Vagina (tissue), 2 donors: ENCODE data around the gene SNAPC5. TPM values are rescaled to one million over a fixed set of nuclear protein-coding genes. Genes with fewer than 3 reads are reported as not detected.

Source experiments
- DNase-seq, 2 donors: peaks; one replicate each; pipeline ENCODE4 v3.0.0-alpha.2; 2017; ENCODE audit errors: extremely low spot score in 2 of 2
- H3K27ac ChIP-seq: fragments of 200-600 bp; sonication (generic); one replicate; pipeline ENCODE4 v1.5.1; 2019
- H3K27me3 ChIP-seq: fragments of 200-600 bp; sonication (generic); one replicate; pipeline ENCODE4 v1.5.1; 2019
- H3K36me3 ChIP-seq, 2 donors: fragments of 200-600 bp; sonication (generic); one replicate each; pipeline ENCODE4 v1.5.1; 2017 to 2019
- H3K4me1 ChIP-seq: fragments of 200-600 bp; sonication (generic); one replicate; pipeline ENCODE4 v1.5.1; 2019
- H3K4me3 ChIP-seq, 2 donors: fragments of 200-600 bp; sonication (generic); 1 replicate in 1 of 2; 2 replicates in 1 of 2; pipeline ENCODE4 v1.5.1; 2016 to 2019
- H3K9me3 ChIP-seq: fragments of 200-600 bp; sonication (generic); one replicate; pipeline ENCODE4 v1.5.1; 2019
- POLR2A ChIP-seq, 2 donors: fragments of 450-650 bp; IDR thresholded peaks; one replicate each; pipeline ENCODE4 v1.6.1; 2017; ENCODE audit warnings: antibody characterized with exemption in 2 of 2, mild to moderate bottlenecking in 2 of 2, moderate library complexity in 2 of 2
- POLR2AphosphoS5 ChIP-seq, 2 donors: sonication (generic); formaldehyde crosslinking; IDR thresholded peaks; one replicate each; pipeline ENCODE4 v1.9.0; 2017; ENCODE audit warnings: antibody characterized with exemption in 2 of 2, mild to moderate bottlenecking in 2 of 2, low read depth in 1 of 2; ENCODE audit not compliant: insufficient read depth in 1 of 2
- intact Hi-C: fragments of 100-400 bp; cut with DNase I; formaldehyde crosslinking; loops from one replicate; pipeline ENCODE4 v1.15.1; 2023
- total RNA-seq: library from RNA; depleted of rRNA; stranded (reverse); fragments of >200 nt; gene quantifications from one replicate; pipeline ENCODE4 v1.2.3, GENCODE V29; 2016
- TF ChIP-seq, protein P1 (sequence below), 3 experiments: fragments of 450-650 bp in 2 of 3; fragments of 200-600 bp in 1 of 3; sonication (generic) in 1 of 3; IDR thresholded peaks; one replicate each; pipeline ENCODE4 v1.5.1; 2017 to 2019; ENCODE audit warnings: antibody characterized with exemption in 3 of 3, mild to moderate bottlenecking in 2 of 3, moderate library complexity in 2 of 3

SNAPC5 gene
- total RNA-seq, 1 donor from 2014 or later = 27.0 TPM

- Histone ChIP-seq H3K27ac (no peak overlapping the region), H3K27me3 (no peaks in the 10 kb centered on the region), H3K36me3 (peaks cover 0 to 59% of the 10 kb centered on the region in 2 donors), H3K4me3 (no peak overlapping the region), H3K4me1 (no peaks in the 10 kb centered on the region), H3K9me3 (no peaks in the 10 kb centered on the region)
- intact Hi-C loops = no loop called here
- DNase-seq = no peak
- TF ChIP-seq POLR2AphosphoS5 (IDR thresholded peaks at IDR 0.05; ENCODE audit: insufficient read depth in 1 of 2, low read depth in 1 of 2) = no peak
- no peak for TF ChIP-seq POLR2A (IDR thresholded peaks at IDR 0.05)
- TF ChIP-seq, protein P1, sequence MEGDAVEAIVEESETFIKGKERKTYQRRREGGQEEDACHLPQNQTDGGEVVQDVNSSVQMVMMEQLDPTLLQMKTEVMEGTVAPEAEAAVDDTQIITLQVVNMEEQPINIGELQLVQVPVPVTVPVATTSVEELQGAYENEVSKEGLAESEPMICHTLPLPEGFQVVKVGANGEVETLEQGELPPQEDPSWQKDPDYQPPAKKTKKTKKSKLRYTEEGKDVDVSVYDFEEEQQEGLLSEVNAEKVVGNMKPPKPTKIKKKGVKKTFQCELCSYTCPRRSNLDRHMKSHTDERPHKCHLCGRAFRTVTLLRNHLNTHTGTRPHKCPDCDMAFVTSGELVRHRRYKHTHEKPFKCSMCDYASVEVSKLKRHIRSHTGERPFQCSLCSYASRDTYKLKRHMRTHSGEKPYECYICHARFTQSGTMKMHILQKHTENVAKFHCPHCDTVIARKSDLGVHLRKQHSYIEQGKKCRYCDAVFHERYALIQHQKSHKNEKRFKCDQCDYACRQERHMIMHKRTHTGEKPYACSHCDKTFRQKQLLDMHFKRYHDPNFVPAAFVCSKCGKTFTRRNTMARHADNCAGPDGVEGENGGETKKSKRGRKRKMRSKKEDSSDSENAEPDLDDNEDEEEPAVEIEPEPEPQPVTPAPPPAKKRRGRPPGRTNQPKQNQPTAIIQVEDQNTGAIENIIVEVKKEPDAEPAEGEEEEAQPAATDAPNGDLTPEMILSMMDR (IDR thresholded peaks at IDR 0.05) = no peak
Observed at GRCh38 chr15:66489179-66489791, 8.3 kb downstream of the SNAPC5 start.

GRCh38 chr15:66488525-66488924 is 9.0 kb downstream of the SNAPC5 start:
- intact Hi-C loops = no loop called here
- H3K9me3 ChIP-seq = no peaks in the 10 kb centered on the region
- no peak overlapping the region for H3K4me3 ChIP-seq
- no peaks in the 10 kb centered on the region for H3K4me1 ChIP-seq
- peaks cover 0 to 56% of the 10 kb centered on the region in 2 donors for H3K36me3 ChIP-seq
- H3K27me3 ChIP-seq = no peaks in the 10 kb centered on the region
- no peak overlapping the region for H3K27ac ChIP-seq
- no peak for DNase-seq
- TF ChIP-seq, protein P1 (IDR thresholded peaks at IDR 0.05) = no peak
- TF ChIP-seq POLR2A (IDR thresholded peaks at IDR 0.05) (no peak), POLR2AphosphoS5 (IDR thresholded peaks at IDR 0.05; ENCODE audit: insufficient read depth in 1 of 2, low read depth in 1 of 2) (no peak)

GRCh38 chr15:66486887-66487286 is 10.7 kb downstream of the SNAPC5 start:
- H3K27ac ChIP-seq = no peak overlapping the region
- no peak for TF ChIP-seq POLR2A (IDR thresholded peaks at IDR 0.05)
- TF ChIP-seq POLR2AphosphoS5 (IDR thresholded peaks at IDR 0.05; ENCODE audit: insufficient read depth in 1 of 2, low read depth in 1 of 2) = no peak
- TF ChIP-seq, protein P1 (IDR thresholded peaks at IDR 0.05) = no peak
- peaks cover 0 to 48% of the 10 kb centered on the region in 2 donors for H3K36me3 ChIP-seq
- intact Hi-C loops = no loop called here
- H3K27me3 ChIP-seq = no peaks in the 10 kb centered on the region
- no peaks in the 10 kb centered on the region for H3K4me1 ChIP-seq
- H3K9me3 ChIP-seq = no peaks in the 10 kb centered on the region
- no peak overlapping the region for H3K4me3 ChIP-seq
- no peak for DNase-seq

GRCh38 chr15:66484539-66485112 is 12.9 kb downstream of the SNAPC5 start:
- peaks cover 0 to 36% of the 10 kb centered on the region in 2 donors for H3K36me3 ChIP-seq
- DNase-seq = no peak
- TF ChIP-seq POLR2A (IDR thresholded peaks at IDR 0.05) = no peak
- TF ChIP-seq, protein P1 (IDR thresholded peaks at IDR 0.05) = no peak
- TF ChIP-seq POLR2AphosphoS5 (IDR thresholded peaks at IDR 0.05; ENCODE audit: insufficient read depth in 1 of 2, low read depth in 1 of 2) = no peak
- no peaks in the 10 kb centered on the region for H3K27me3 ChIP-seq
- H3K4me3 ChIP-seq = no peak overlapping the region
- no peak overlapping the region for H3K27ac ChIP-seq
- intact Hi-C loops = no loop called here
- no peaks in the 10 kb centered on the region for H3K9me3 ChIP-seq
- no peaks in the 10 kb centered on the region for H3K4me1 ChIP-seq

DNA sequence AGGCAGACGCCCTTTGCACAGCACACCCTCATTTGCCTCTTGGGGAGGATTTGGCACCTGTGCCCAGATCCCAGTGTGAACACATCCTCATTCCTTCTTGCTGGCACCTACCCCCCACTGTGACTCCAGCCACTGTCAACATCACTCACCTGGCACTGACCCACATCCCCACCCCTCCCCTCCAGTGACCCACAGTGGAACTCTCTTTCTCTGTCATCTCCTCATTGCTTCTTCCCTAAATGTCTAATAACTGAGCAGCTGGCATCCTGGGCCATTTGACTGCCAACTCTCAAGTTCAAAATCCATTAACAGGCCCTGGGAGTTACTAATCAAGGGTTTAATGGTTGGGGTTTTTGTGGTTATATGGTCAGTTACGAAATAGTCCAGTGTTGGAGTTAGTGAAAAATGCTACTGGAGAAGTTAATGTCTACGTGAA is 14.4 kb downstream of the SNAPC5 start:
- no peaks in the 10 kb centered on the region for H3K27me3 ChIP-seq
- no peak for DNase-seq
- intact Hi-C loops = no loop called here
- H3K36me3 ChIP-seq = peaks cover 0 to 29% of the 10 kb centered on the region in 2 donors
- TF ChIP-seq POLR2A (IDR thresholded peaks at IDR 0.05) = no peak
- TF ChIP-seq, protein P1 (IDR thresholded peaks at IDR 0.05) = no peak
- TF ChIP-seq POLR2AphosphoS5 (IDR thresholded peaks at IDR 0.05; ENCODE audit: insufficient read depth in 1 of 2, low read depth in 1 of 2) = no peak
- no peak overlapping the region for H3K4me3 ChIP-seq
- no peaks in the 10 kb centered on the region for H3K9me3 ChIP-seq
- H3K27ac ChIP-seq = no peak overlapping the region
- no peaks in the 10 kb centered on the region for H3K4me1 ChIP-seq
